22Rv1 (cell line): ENCODE data around the gene PROM1.

ENCODE experiments used
- H3K27ac ChIP-seq: fragments of 450-650 bp; 2 replicates; pipeline ENCODE4 v1.5.1; 2017
- CTCF ChIP-seq: fragments of 450-650 bp; IDR thresholded peaks from 2 replicates; pipeline ENCODE4 v1.5.1; 2017; ENCODE audit warnings: mild to moderate bottlenecking
- ZFX ChIP-seq: fragments of 450-650 bp; IDR thresholded peaks from 2 replicates; pipeline ENCODE4 v1.6.1; 2017; ENCODE audit warnings: antibody characterized with exemption, borderline replicate concordance

The PROM1 gene

GRCh38 chr4:16066586-16067128 lies 17.2 kb downstream of the PROM1 start:
- TF ChIP-seq CTCF (no peak), ZFX (no peak)
- H3K27ac ChIP-seq = no peak overlapping the region

DNA sequence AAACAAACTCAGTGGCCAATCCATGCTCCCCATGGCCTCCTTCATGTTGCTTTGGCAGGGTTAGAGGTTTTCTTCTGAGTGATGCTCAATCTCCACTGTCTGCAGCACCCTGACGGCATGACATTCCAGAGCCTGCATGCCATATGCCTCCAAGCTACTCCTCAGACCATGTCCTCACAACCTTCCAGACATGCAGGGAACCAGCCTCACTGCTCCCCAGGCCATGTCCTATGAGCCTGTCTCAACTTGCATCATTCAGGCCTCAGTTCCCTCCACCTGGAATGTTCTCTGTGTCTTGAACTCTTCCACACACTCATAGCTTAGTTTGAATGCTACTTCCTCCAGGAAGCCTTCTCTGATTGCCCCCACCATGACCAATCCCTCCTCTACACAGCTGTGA lies 18.8 kb downstream of the PROM1 start:
- H3K27ac ChIP-seq = no peak overlapping the region

DNA sequence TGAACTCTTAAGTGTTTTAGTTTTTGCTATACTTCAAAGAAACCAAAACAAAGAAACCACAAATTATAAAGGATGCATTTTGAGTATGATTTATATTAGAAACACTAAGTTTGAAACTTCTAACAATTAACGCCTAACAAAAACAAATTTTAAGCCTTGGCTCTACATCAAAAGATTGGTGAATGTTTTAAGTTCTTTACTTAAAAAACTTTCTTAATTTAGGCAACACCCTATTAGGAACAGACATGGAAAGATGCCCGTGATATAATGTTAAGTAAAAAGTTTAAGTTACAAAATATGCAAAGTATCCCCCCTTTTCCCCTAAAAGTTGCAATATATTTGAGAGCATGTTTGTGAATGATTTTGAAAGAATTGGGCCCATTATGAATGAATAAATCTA lies 21.2 kb downstream of the PROM1 start:
- H3K27ac ChIP-seq = no peak overlapping the region
- TF ChIP-seq ZFX (no peak), CTCF (no peak)

More for the DNA sequence above, 18.8 kb downstream of the PROM1 start:
- no peak for TF ChIP-seq ZFX
- TF ChIP-seq CTCF = no peak

DNA sequence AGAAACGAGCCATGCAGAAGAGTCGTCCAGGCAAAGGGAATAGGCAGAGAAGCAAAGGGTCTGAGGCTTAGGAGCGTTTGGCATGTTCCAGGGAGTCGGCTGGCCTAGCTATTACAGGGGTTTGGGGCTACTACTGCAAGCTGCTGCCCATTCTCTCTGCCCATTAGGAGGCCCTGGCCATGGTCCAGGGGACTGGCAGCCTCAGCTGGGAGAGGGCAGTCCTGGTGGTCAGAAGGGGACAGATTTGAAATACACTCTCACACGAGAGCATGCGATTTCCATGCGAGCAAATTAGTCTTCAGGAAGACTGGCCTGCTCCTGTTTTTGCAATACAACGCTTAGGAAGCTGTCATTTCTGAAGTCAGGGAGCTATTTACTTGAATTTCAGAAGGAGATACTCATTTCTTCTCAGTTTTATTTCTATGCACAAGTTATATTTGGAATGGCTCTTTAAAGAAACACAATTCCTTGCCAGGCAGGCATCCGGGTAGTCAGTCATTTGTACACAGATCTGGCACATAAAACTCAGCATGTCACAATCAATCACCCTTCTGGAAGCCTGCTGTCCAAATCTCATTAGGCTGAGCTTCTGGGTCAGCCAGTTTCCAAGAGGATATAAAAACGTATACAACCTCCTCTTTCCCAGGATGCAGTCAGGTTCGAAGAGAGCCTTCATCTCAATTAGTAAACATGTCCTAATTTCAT lies 27.0 kb downstream of the PROM1 start:
- no peak overlapping the region for H3K27ac ChIP-seq
- no peak for TF ChIP-seq ZFX
- TF ChIP-seq CTCF = no peak

GRCh38 chr4:16055873-16056272 lies 27.9 kb downstream of the PROM1 start:
- TF ChIP-seq CTCF = no peak
- TF ChIP-seq ZFX = no peak
- H3K27ac ChIP-seq = no peak overlapping the region

GRCh38 chr4:16055471-16055870 lies 28.4 kb downstream of the PROM1 start:
- no peak for TF ChIP-seq CTCF
- TF ChIP-seq ZFX = no peak
- no peak overlapping the region for H3K27ac ChIP-seq

GRCh38 chr4:16052939-16053338 lies 30.9 kb downstream of the PROM1 start:
- TF ChIP-seq ZFX (no peak), CTCF (no peak)
- H3K27ac ChIP-seq = no peak overlapping the region
